OCI-LY3 (cell line): ENCODE results near the gene MEMO1.

Experiments used
- H2AFZ ChIP-seq: fragments of 200-600, 300-600 bp; shearing (Covaris generic); 2 replicates; pipeline ENCODE4 v1.6.0; 2014; ENCODE audit warnings: antibody characterized with exemption, low read depth, low read length
- H3K27ac ChIP-seq: fragments of 200-600, 300-600 bp; sonication (generic); 2 replicates; pipeline ENCODE4 v1.5.1; 2014; ENCODE audit warnings: mild to moderate bottlenecking, low read length, moderate library complexity, mixed read lengths
- H3K27me3 ChIP-seq: fragments of 200-600, 300-600 bp; sonication (generic); 2 replicates; pipeline ENCODE4 v1.6.1; 2014; ENCODE audit warnings: low read depth, low read length, mixed read lengths
- H3K36me3 ChIP-seq: fragments of 200-600, 300-600 bp; sonication (generic); replicated peaks from 2 replicates; pipeline ENCODE3; 2014; ENCODE audit warnings: low read depth, low read length, mixed read lengths
- H3K4me1 ChIP-seq: fragments of 300-600, 200-600 bp; sonication (generic); 2 replicates; pipeline ENCODE4 v1.6.1; 2014; ENCODE audit warnings: low read length, mixed read lengths
- H3K4me2 ChIP-seq: fragments of 200-600, 300-600 bp; sonication (generic); 2 replicates; pipeline ENCODE4 v1.6.1; 2014; ENCODE audit warnings: low read length, mixed read lengths
- H3K4me3 ChIP-seq: fragments of 300-600, 200-600 bp; sonication (generic); 2 replicates; pipeline ENCODE4 v1.5.1; 2014; ENCODE audit warnings: antibody characterized with exemption, mild to moderate bottlenecking, low read length, moderate library complexity
- H3K79me2 ChIP-seq: fragments of 300-600, 200-600 bp; shearing (Covaris generic); 2 replicates; pipeline ENCODE4 v1.6.1; 2014; ENCODE audit warnings: mild to moderate bottlenecking, low read length, mixed read lengths
- H3K9ac ChIP-seq: fragments of 300-600, 200-600 bp; shearing (Covaris generic); 2 replicates; pipeline ENCODE4 v1.6.0; 2014; ENCODE audit warnings: mild to moderate bottlenecking, low read length, moderate library complexity
- H3K9me3 ChIP-seq: fragments of 200-600, 300-600 bp; shearing (Covaris generic); 2 replicates; pipeline ENCODE4 v1.6.1; 2014; ENCODE audit warnings: low read length, mixed read lengths; ENCODE audit not compliant: insufficient read depth
- H4K20me1 ChIP-seq: fragments of 200-600, 300-600 bp; sonication (generic); 2 replicates; pipeline ENCODE4 v1.6.1; 2016; ENCODE audit warnings: low read length, mixed read lengths; ENCODE audit not compliant: insufficient read depth
- EZH2phosphoT487 ChIP-seq: fragments of 200-600 bp; shearing (Covaris generic); IDR thresholded peaks from 2 replicates; pipeline ENCODE4 v1.6.1; 2018; ENCODE audit warnings: antibody characterized with exemption, mixed run types, low read depth
- TF ChIP-seq, protein P1 (sequence below): fragments of 200-600, 300-600 bp; sonication (generic); IDR thresholded peaks from 2 replicates; pipeline ENCODE4 v1.5.1; 2014; ENCODE audit warnings: antibody characterized with exemption, low read length, low read depth

MEMO1 gene

GRCh38 chr2:31945572-31945935 lies 65.3 kb downstream of the MEMO1 start:
- Histone ChIP-seq H3K9ac (no peak overlapping the region), H3K27me3 (no peaks in the 10 kb centered on the region), H2AFZ (no peak overlapping the region), H3K4me2 (no peak overlapping the region), H3K27ac (no peak overlapping the region), H3K4me1 (no peaks in the 10 kb centered on the region), H3K36me3 (peaks cover 4% of the 10 kb centered on the region), H3K4me3 (no peak overlapping the region), H3K9me3 (no peaks in the 10 kb centered on the region), H3K79me2 (peaks cover 68% of the 10 kb centered on the region), H4K20me1 (peaks cover 41% of the 10 kb centered on the region)
- TF ChIP-seq EZH2phosphoT487: no peak
- TF ChIP-seq, protein P1, sequence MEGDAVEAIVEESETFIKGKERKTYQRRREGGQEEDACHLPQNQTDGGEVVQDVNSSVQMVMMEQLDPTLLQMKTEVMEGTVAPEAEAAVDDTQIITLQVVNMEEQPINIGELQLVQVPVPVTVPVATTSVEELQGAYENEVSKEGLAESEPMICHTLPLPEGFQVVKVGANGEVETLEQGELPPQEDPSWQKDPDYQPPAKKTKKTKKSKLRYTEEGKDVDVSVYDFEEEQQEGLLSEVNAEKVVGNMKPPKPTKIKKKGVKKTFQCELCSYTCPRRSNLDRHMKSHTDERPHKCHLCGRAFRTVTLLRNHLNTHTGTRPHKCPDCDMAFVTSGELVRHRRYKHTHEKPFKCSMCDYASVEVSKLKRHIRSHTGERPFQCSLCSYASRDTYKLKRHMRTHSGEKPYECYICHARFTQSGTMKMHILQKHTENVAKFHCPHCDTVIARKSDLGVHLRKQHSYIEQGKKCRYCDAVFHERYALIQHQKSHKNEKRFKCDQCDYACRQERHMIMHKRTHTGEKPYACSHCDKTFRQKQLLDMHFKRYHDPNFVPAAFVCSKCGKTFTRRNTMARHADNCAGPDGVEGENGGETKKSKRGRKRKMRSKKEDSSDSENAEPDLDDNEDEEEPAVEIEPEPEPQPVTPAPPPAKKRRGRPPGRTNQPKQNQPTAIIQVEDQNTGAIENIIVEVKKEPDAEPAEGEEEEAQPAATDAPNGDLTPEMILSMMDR: no peak

DNA sequence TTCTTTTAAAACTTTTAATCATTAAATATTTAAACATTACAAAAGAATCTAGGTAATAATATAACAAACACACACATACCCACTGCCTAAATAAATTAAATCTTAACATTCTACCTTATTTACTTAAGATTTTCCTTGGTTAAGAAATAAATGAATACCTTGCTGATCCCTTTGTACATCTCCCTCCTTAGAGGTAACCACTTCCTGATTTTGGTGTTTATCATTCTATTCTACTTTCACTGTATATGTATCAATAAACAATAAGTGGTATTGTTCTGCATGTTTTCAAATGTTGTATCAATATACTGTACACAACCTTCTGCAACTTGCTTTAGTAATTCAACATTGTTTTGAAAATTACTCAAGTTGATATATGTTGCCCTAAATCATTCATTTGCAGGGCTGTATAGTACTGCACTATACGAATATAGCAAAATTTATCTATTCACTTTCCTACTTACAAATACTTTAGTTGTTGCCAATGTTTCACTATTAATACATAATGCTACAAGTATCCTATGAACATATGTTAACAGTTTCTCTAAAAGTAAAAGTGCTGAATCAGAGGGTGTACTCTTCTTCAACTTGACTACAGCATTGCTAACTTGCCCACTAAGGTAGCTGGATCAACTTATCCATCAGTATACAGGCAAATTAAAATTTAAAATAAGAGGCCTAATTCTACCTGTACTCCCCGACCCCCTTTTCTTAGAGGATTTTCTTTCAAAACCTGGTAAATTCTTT lies 65.8 kb downstream of the MEMO1 start:
- Histone ChIP-seq H4K20me1 (peaks cover 41% of the 10 kb centered on the region), H3K27me3 (no peaks in the 10 kb centered on the region), H3K4me3 (no peak overlapping the region), H3K9me3 (no peaks in the 10 kb centered on the region), H3K4me2 (no peak overlapping the region), H3K79me2 (peaks cover 64% of the 10 kb centered on the region), H3K9ac (no peak overlapping the region), H3K27ac (no peak overlapping the region), H3K4me1 (no peaks in the 10 kb centered on the region), H3K36me3 (peaks cover 4% of the 10 kb centered on the region), H2AFZ (no peak overlapping the region)
- TF ChIP-seq EZH2phosphoT487: no peak
- TF ChIP-seq, protein P1: no peak

DNA sequence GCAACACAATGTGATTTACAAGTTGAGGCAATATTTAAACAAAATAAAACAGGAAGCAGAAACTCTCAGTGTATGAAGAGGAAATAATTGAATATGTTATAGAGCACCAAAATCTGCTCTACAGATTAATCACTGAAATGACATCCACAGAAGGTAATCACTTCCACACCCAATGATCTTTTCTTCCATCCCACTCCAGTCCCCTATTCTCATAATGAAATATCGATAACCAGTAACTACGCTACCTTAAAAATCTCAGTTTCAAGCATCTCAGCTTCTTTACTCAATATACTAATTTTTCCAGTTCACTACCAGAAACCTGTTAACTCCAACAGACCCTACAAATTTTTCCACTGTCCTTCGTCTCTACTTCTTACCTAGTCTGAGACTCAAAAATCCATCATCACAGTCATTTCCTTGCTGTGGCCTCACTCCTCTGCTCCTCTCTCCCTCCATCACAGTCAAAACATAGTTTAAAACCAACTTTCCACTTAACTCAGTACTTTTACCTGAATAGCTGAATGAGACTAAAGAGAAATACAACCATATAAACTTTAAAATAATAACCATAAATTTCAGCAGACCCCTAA lies 67.1 kb downstream of the MEMO1 start:
- no peak overlapping the region for H3K27ac ChIP-seq
- no peaks in the 10 kb centered on the region for H3K9me3 ChIP-seq
- peaks cover 54% of the 10 kb centered on the region for H3K79me2 ChIP-seq
- H3K36me3 ChIP-seq: peaks cover 4% of the 10 kb centered on the region
- no peak overlapping the region for H3K4me3 ChIP-seq
- peaks cover 38% of the 10 kb centered on the region for H4K20me1 ChIP-seq
- no peak overlapping the region for H3K4me2 ChIP-seq
- no peak overlapping the region for H2AFZ ChIP-seq
- no peak overlapping the region for H3K9ac ChIP-seq
- H3K4me1 ChIP-seq: no peaks in the 10 kb centered on the region
- H3K27me3 ChIP-seq: no peaks in the 10 kb centered on the region
- no peak for TF ChIP-seq EZH2phosphoT487
- TF ChIP-seq, protein P1: no peak

- no peak for TF ChIP-seq EZH2phosphoT487
- TF ChIP-seq, protein P1: no peak
- H3K9me3 ChIP-seq: no peaks in the 10 kb centered on the region
- H3K27ac ChIP-seq: no peak overlapping the region
- H2AFZ ChIP-seq: no peak overlapping the region
- H4K20me1 ChIP-seq: peaks cover 20% of the 10 kb centered on the region
- H3K9ac ChIP-seq: no peak overlapping the region
- H3K4me3 ChIP-seq: no peak overlapping the region
- peaks cover 4% of the 10 kb centered on the region for H3K36me3 ChIP-seq
- H3K4me1 ChIP-seq: no peaks in the 10 kb centered on the region
- H3K79me2 ChIP-seq: peaks cover 28% of the 10 kb centered on the region
- H3K4me2 ChIP-seq: no peak overlapping the region
- H3K27me3 ChIP-seq: no peaks in the 10 kb centered on the region
Observed at GRCh38 chr2:31940920-31941319, 69.9 kb downstream of the MEMO1 start.
